ENCODE results near the gene AUTS2. TPM values are rescaled to one million over a fixed set of nuclear protein-coding genes. Genes with fewer than 3 reads are reported as not detected.

AUTS2 gene
- polyA plus RNA-seq, 3 donors: 0.08 to 0.35 TPM; not detected in 1

DNA sequence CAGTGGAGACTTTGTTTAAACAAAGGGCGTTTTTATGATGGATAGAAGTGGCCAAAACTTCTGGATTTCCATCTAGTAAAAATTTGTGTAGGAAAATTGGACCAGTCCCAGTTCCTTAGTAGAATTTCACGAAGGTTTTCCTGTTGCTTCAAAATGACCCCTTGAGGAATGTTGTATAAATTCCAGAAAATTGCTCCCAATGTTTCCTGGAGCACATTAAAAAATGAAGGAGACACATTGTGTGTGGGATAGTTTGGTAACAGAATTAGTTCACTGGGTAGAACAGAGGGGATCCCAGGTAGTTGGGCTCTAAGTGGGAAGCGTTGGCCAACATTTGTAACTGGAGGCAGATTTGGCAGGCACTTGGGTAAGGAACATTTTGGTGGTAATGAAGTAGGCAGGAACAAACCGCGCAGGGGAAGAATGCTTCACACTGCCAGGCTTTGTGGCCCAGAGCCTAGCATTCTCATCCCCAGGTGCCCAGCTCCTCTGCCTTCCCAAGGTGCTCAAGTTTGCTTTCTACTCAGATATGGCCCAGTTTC, 758.6 kb downstream of the AUTS2 start:
- H3K4me3 Mint-ChIP-seq: no peak overlapping the region
- no peaks in the 10 kb centered on the region for H3K36me3 Mint-ChIP-seq
- TF ChIP-seq, protein P1, sequence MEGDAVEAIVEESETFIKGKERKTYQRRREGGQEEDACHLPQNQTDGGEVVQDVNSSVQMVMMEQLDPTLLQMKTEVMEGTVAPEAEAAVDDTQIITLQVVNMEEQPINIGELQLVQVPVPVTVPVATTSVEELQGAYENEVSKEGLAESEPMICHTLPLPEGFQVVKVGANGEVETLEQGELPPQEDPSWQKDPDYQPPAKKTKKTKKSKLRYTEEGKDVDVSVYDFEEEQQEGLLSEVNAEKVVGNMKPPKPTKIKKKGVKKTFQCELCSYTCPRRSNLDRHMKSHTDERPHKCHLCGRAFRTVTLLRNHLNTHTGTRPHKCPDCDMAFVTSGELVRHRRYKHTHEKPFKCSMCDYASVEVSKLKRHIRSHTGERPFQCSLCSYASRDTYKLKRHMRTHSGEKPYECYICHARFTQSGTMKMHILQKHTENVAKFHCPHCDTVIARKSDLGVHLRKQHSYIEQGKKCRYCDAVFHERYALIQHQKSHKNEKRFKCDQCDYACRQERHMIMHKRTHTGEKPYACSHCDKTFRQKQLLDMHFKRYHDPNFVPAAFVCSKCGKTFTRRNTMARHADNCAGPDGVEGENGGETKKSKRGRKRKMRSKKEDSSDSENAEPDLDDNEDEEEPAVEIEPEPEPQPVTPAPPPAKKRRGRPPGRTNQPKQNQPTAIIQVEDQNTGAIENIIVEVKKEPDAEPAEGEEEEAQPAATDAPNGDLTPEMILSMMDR (IDR thresholded peaks at IDR 0.05): no peak

DNA sequence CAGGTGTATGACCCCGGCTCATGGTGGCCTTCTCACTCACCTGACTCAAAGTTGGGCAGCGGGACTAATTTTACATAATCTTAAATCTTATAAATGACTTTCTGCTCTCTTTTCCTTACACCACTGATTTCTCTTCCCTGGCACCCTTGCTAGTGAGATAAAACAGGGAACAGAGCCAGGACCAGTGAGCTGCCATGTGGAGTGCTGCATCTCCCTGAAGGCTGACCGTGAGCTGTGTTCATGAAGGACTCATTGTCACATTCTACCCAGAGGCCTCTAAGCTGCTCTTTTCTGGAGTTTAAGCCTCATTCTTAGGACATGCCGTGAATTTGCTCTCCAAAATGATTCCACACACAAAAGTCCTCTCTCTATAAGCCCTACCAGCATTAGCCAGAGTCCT, 762.3 kb downstream of the AUTS2 start:
- no peak for DNase-seq
- Histone ChIP-seq H3K9ac (ENCODE audit: insufficient read depth, low read length, poor library complexity, severe bottlenecking) (no peak overlapping the region), H3K4me2 (replicated peaks; ENCODE audit: extremely low read depth, low read length, poor library complexity, severe bottlenecking) (no peak overlapping the region), H3K4me1 (ENCODE audit: control insufficient read depth in 1 of 2, insufficient read depth in 2 of 2, low read length in 2 of 2) (no peaks in the 10 kb centered on the region), H4K20me1 (ENCODE audit: insufficient read depth, low read length) (no peaks in the 10 kb centered on the region), H3K27ac (ENCODE audit: low read depth in 1 of 2, low read length in 2 of 2) (no peak overlapping the region), H2AFZ (ENCODE audit: insufficient read depth, low read depth, low read length, poor library complexity, severe bottlenecking) (no peak overlapping the region), H3K36me3 (replicated peaks in 1 of 2; ENCODE audit: control insufficient read depth in 1 of 2, insufficient read depth in 2 of 2, low read length in 2 of 2) (no peaks in the 10 kb centered on the region), H3K4me3 (replicated peaks in 1 of 3; ENCODE audit: low read depth in 2 of 3, low read length in 3 of 3) (no peak overlapping the region), H3K9me3 (replicated peaks in 1 of 2; ENCODE audit: control insufficient read depth in 1 of 2, insufficient read depth in 1 of 2, low read length in 2 of 2) (no peaks in the 10 kb centered on the region), H3K27me3 (ENCODE audit: control insufficient read depth in 2 of 2, insufficient read depth in 2 of 2, low read length in 2 of 2) (no peaks in the 10 kb centered on the region), H3K79me2 (ENCODE audit: insufficient read depth, low read length) (no peaks in the 10 kb centered on the region)
- 100% methylated on average over 2 of the region's 4 CpGs for WGBS (ENCODE audit: insufficient coverage)
- H3K9me3 Mint-ChIP-seq: peaks cover 0 to 3% (median 0%) of the 10 kb centered on the region in 7 donors
- intact Hi-C loops (cut with micrococcal nuclease): no loop called here
- TF ChIP-seq, protein P1 (IDR thresholded peaks at IDR 0.05): no peak
- peaks cover 0 to 3% (median 2%) of the 10 kb centered on the region in 3 donors for H3K27me3 Mint-ChIP-seq (ENCODE audit: low read depth in 3 of 3)
- peaks cover 10% of the 10 kb centered on the region for H3K4me1 Mint-ChIP-seq
- no peak overlapping the region for H3K27ac Mint-ChIP-seq
- H3K36me3 Mint-ChIP-seq: no peaks in the 10 kb centered on the region
- no peak overlapping the region for H3K4me3 Mint-ChIP-seq

More for the DNA sequence above, 758.6 kb downstream of the AUTS2 start:
- H3K9ac ChIP-seq (ENCODE audit: insufficient read depth, low read length, poor library complexity, severe bottlenecking): no peak overlapping the region
- 89% methylated on average over 5 of the region's 5 CpGs for WGBS (ENCODE audit: insufficient coverage)
- Mint-ChIP-seq H3K9me3 (peaks cover 0 to 3% (median 0%) of the 10 kb centered on the region in 7 donors), H3K27ac (no peak overlapping the region), H3K27me3 (ENCODE audit: low read depth in 3 of 3) (peaks cover 0 to 3% (median 2%) of the 10 kb centered on the region in 3 donors), H3K4me1 (peaks cover 14% of the 10 kb centered on the region)
- no peak overlapping the region for H3K27ac ChIP-seq (ENCODE audit: low read depth in 1 of 2, low read length in 2 of 2)
- no peaks in the 10 kb centered on the region for H3K79me2 ChIP-seq (ENCODE audit: insufficient read depth, low read length)
- no peak overlapping the region for H2AFZ ChIP-seq (ENCODE audit: insufficient read depth, low read depth, low read length, poor library complexity, severe bottlenecking)
- H3K9me3 ChIP-seq (replicated peaks in 1 of 2; ENCODE audit: control insufficient read depth in 1 of 2, insufficient read depth in 1 of 2, low read length in 2 of 2): no peaks in the 10 kb centered on the region
- H3K4me1 ChIP-seq (ENCODE audit: control insufficient read depth in 1 of 2, insufficient read depth in 2 of 2, low read length in 2 of 2): no peaks in the 10 kb centered on the region
- no peaks in the 10 kb centered on the region for H3K36me3 ChIP-seq (replicated peaks in 1 of 2; ENCODE audit: control insufficient read depth in 1 of 2, insufficient read depth in 2 of 2, low read length in 2 of 2)
- no peaks in the 10 kb centered on the region for H3K27me3 ChIP-seq (ENCODE audit: control insufficient read depth in 2 of 2, insufficient read depth in 2 of 2, low read length in 2 of 2)
- DNase-seq: no peak
- no peak overlapping the region for H3K4me2 ChIP-seq (replicated peaks; ENCODE audit: extremely low read depth, low read length, poor library complexity, severe bottlenecking)
- no peaks in the 10 kb centered on the region for H4K20me1 ChIP-seq (ENCODE audit: insufficient read depth, low read length)
- intact Hi-C loops (cut with micrococcal nuclease): no loop called here
- no peak overlapping the region for H3K4me3 ChIP-seq (replicated peaks in 1 of 3; ENCODE audit: low read depth in 2 of 3, low read length in 3 of 3)

Measured in CD14-positive monocyte (primary cell).